Measurements from ENCODE around the gene NAT8L. TPM values are rescaled to one million over a fixed set of nuclear protein-coding genes. Genes with fewer than 3 reads are reported as not detected.

Gene NAT8L
- polyA plus RNA-seq, 3 donors = 7.9 to 8.7 (median 7.9) TPM

Other genes starting within 250 kb of the NAT8L start
- 10 to 100 TPM; 22.4 to 31.0 (median 29.9) TPM for gene LETM1, start 203.2 kb upstream of the NAT8L start, polyA plus RNA-seq (ENCODE audit: insufficient read length in 3 of 3)
- gene NSD2, start 187.9 kb upstream of the NAT8L start, polyA plus RNA-seq (ENCODE audit: insufficient read length in 3 of 3) = 10 to 100 TPM; 72.7 to 86.8 (median 73.5) TPM
- gene NELFA, start 50.4 kb upstream of the NAT8L start, polyA plus RNA-seq (ENCODE audit: insufficient read length in 3 of 3) = 10 to 100 TPM; 40.0 to 49.1 (median 41.7) TPM
- gene HAUS3, start 182.8 kb downstream of the NAT8L start, polyA plus RNA-seq (ENCODE audit: insufficient read length in 3 of 3) = 10 to 100 TPM; 16.5 to 20.4 (median 20.3) TPM
- 1 to 10 TPM; 2.3 to 6.7 (median 3.7) TPM for gene POLN, start 182.8 kb downstream of the NAT8L start, polyA plus RNA-seq (ENCODE audit: insufficient read length in 3 of 3)
- 10 to 100 TPM; 68.4 to 76.6 (median 76.2) TPM for gene MXD4, start 202.8 kb downstream of the NAT8L start, polyA plus RNA-seq (ENCODE audit: insufficient read length in 3 of 3)

All from renal pelvis (tissue), 3 donors.